PC-3 (cell line): ENCODE data around the gene APOBEC3C.

Experiments
- CTCF ChIP-seq: fragments of 300-600 bp; sonication (generic); conservative IDR thresholded peaks from 2 replicates; pipeline ENCODE4 v1.5.1; 2017; ENCODE audit warnings: antibody characterized with exemption, low read depth, mild to moderate bottlenecking, low read length
- EZH2 ChIP-seq: fragments of 300-600 bp; sonication (generic); IDR thresholded peaks from one replicate; pipeline ENCODE4 v1.6.1; 2017; ENCODE audit warnings: antibody characterized with exemption, mild to moderate bottlenecking, low read length; ENCODE audit not compliant: unreplicated experiment

GRCh38 chr22:39007177-39007576, 6.9 kb upstream of the APOBEC3C start:
- TF ChIP-seq CTCF (no peak), EZH2 (no peak)
